ENCODE data around the gene PRM3.

- TF ChIP-seq, protein P1, sequence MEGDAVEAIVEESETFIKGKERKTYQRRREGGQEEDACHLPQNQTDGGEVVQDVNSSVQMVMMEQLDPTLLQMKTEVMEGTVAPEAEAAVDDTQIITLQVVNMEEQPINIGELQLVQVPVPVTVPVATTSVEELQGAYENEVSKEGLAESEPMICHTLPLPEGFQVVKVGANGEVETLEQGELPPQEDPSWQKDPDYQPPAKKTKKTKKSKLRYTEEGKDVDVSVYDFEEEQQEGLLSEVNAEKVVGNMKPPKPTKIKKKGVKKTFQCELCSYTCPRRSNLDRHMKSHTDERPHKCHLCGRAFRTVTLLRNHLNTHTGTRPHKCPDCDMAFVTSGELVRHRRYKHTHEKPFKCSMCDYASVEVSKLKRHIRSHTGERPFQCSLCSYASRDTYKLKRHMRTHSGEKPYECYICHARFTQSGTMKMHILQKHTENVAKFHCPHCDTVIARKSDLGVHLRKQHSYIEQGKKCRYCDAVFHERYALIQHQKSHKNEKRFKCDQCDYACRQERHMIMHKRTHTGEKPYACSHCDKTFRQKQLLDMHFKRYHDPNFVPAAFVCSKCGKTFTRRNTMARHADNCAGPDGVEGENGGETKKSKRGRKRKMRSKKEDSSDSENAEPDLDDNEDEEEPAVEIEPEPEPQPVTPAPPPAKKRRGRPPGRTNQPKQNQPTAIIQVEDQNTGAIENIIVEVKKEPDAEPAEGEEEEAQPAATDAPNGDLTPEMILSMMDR (IDR thresholded peaks at IDR 0.05), result no peak
- no peak for TF ChIP-seq POLR2A (IDR thresholded peaks at IDR 0.05)
Measured at GRCh38 chr16:11298143-11298900, 24.9 kb upstream of the PRM3 start.
